Measurements from ENCODE around the gene MCRIP1. TPM values are rescaled to one million over a fixed set of nuclear protein-coding genes. Genes with fewer than 3 reads are reported as not detected.

Gene MCRIP1
- total RNA-seq, 1 experiment from 2014 or later, result 13.7 TPM

GRCh38 chr17:81803728-81804558, 29.1 kb downstream of the MCRIP1 start, which contains the start of gene GCGR:
GCGR (plus strand) TSS chr17:81804150; CDS start chr17:81809019, 4,869 bp downstream.
- DNase-seq (ENCODE audit: low spot score), result no peak

GRCh38 chr17:81802856-81803643, 30.0 kb downstream of the MCRIP1 start:
- no peak for DNase-seq (ENCODE audit: low spot score)

GRCh38 chr17:81802048-81802758, 30.9 kb downstream of the MCRIP1 start:
- no peak for DNase-seq (ENCODE audit: low spot score)

GRCh38 chr17:81801327-81801726, 31.8 kb downstream of the MCRIP1 start:
- DNase-seq (ENCODE audit: low spot score), result no peak

- DNase-seq (ENCODE audit: low spot score), result no peak
Observed at GRCh38 chr17:81794509-81794908, 38.6 kb downstream of the MCRIP1 start.

- no peak for DNase-seq (ENCODE audit: low spot score)
Observed at GRCh38 chr17:81794074-81794476, 39.0 kb downstream of the MCRIP1 start.

- no peak for DNase-seq (ENCODE audit: low spot score)
Observed at GRCh38 chr17:81792675-81793615, 40.1 kb downstream of the MCRIP1 start.

Other genes starting within 250 kb of the MCRIP1 start
- 55.0 and 63.7 TPM in 2 replicates for gene NPLOC4, start 196.2 kb downstream of the MCRIP1 start, total RNA-seq (2014; rRNA removed; shearing (Covaris generic))
- 0.06 and 1.5 TPM in 2 replicates for gene TSPAN10, start 196.1 kb downstream of the MCRIP1 start, total RNA-seq (2014; rRNA removed; shearing (Covaris generic))
- gene PDE6G, start 176.7 kb downstream of the MCRIP1 start, total RNA-seq (2014; rRNA removed; shearing (Covaris generic)), result not detected in 2 replicates
- 36.3 and 47.4 TPM in 2 replicates for gene OXLD1, start 166.7 kb downstream of the MCRIP1 start, total RNA-seq (2014; rRNA removed; shearing (Covaris generic))
- gene CCDC137, start 166.6 kb downstream of the MCRIP1 start, total RNA-seq (2014; rRNA removed; shearing (Covaris generic)), result 10.7 and 16.7 TPM in 2 replicates
- gene ARL16, start 149.5 kb downstream of the MCRIP1 start, total RNA-seq (2014; rRNA removed; shearing (Covaris generic)), result 31.1 and 47.5 TPM in 2 replicates
- 26.6 and 38.3 TPM in 2 replicates for gene HGS, start 149.3 kb downstream of the MCRIP1 start, total RNA-seq (2014; rRNA removed; shearing (Covaris generic))
- 16.9 and 21.9 TPM in 2 replicates for gene MRPL12, start 129.9 kb downstream of the MCRIP1 start, total RNA-seq (2014; rRNA removed; shearing (Covaris generic))
- 51.6 and 77.0 TPM in 2 replicates for gene SLC25A10, start 121.0 kb downstream of the MCRIP1 start, total RNA-seq (2014; rRNA removed; shearing (Covaris generic))
- gene GCGR, start 29.1 kb downstream of the MCRIP1 start, total RNA-seq (2014; rRNA removed; shearing (Covaris generic)), result not detected in 2 replicates
- gene PPP1R27, start 1.8 kb upstream of the MCRIP1 start, total RNA-seq (2014; rRNA removed; shearing (Covaris generic)), result not detected in 2 replicates
- 921 and 1,439 TPM in 2 replicates for gene P4HB, start 27.2 kb upstream of the MCRIP1 start, total RNA-seq (2014; rRNA removed; shearing (Covaris generic))
- 78.2 and 78.9 TPM in 2 replicates for gene ARHGDIA, start 38.0 kb upstream of the MCRIP1 start, total RNA-seq (2014; rRNA removed; shearing (Covaris generic))
- 149 and 166 TPM in 2 replicates for gene ALYREF, start 58.3 kb upstream of the MCRIP1 start, total RNA-seq (2014; rRNA removed; shearing (Covaris generic))
- 189 and 222 TPM in 2 replicates for gene ANAPC11, start 58.4 kb upstream of the MCRIP1 start, total RNA-seq (2014; rRNA removed; shearing (Covaris generic))
- gene NPB, start 68.9 kb upstream of the MCRIP1 start, total RNA-seq (2014; rRNA removed; shearing (Covaris generic)), result 0.04 TPM in 1 of 2 replicates, not detected in the other
- 34.7 and 39.0 TPM in 2 replicates for gene PCYT2, start 78.1 kb upstream of the MCRIP1 start, total RNA-seq (2014; rRNA removed; shearing (Covaris generic))
- gene SIRT7, start 84.9 kb upstream of the MCRIP1 start, total RNA-seq (2014; rRNA removed; shearing (Covaris generic)), result 5.5 and 8.7 TPM in 2 replicates
- 8.7 and 9.3 TPM in 2 replicates for gene MAFG, start 94.4 kb upstream of the MCRIP1 start, total RNA-seq (2014; rRNA removed; shearing (Covaris generic))
- gene PYCR1, start 104.0 kb upstream of the MCRIP1 start, total RNA-seq (2014; rRNA removed; shearing (Covaris generic)), result 92.4 and 128 TPM in 2 replicates
- not detected in 2 replicates for gene MYADML2, start 113.9 kb upstream of the MCRIP1 start, total RNA-seq (2014; rRNA removed; shearing (Covaris generic))
- 0.06 and 0.45 TPM in 2 replicates for gene NOTUM, start 127.9 kb upstream of the MCRIP1 start, total RNA-seq (2014; rRNA removed; shearing (Covaris generic))
- 24.9 and 32.5 TPM in 2 replicates for gene ASPSCR1, start 144.3 kb upstream of the MCRIP1 start, total RNA-seq (2014; rRNA removed; shearing (Covaris generic))
- 86.2 and 88.7 TPM in 2 replicates for gene CENPX, start 189.6 kb upstream of the MCRIP1 start, total RNA-seq (2014; rRNA removed; shearing (Covaris generic))
- 7.3 and 11.3 TPM in 2 replicates for gene LRRC45, start 190.0 kb upstream of the MCRIP1 start, total RNA-seq (2014; rRNA removed; shearing (Covaris generic))
- gene RAC3, start 198.4 kb upstream of the MCRIP1 start, total RNA-seq (2014; rRNA removed; shearing (Covaris generic)), result 15.1 and 21.6 TPM in 2 replicates
- gene DCXR, start 204.4 kb upstream of the MCRIP1 start, total RNA-seq (2014; rRNA removed; shearing (Covaris generic)), result 99.5 and 107 TPM in 2 replicates
- 9.1 and 9.9 TPM in 2 replicates for gene RFNG, start 218.5 kb upstream of the MCRIP1 start, total RNA-seq (2014; rRNA removed; shearing (Covaris generic))
- 108 TPM in 2 replicates for gene GPS1, start 218.6 kb upstream of the MCRIP1 start, total RNA-seq (2014; rRNA removed; shearing (Covaris generic))
- gene DUS1L, start 232.5 kb upstream of the MCRIP1 start, total RNA-seq (2014; rRNA removed; shearing (Covaris generic)), result 44.9 and 64.5 TPM in 2 replicates

All from H4 (cell line).